DMS 273 treated with DMSO at 0.1 percent for 48 hours (cell line): ENCODE data around the gene CD177.
"Not testable (repeated sequence)": the region's sequence is repeated elsewhere in the genome, so short reads cannot be mapped to it uniquely, and the experiment has no call there.

Source experiments
- DNase-seq: peaks from one replicate; lab custom pipeline; 2025; lab: John Stamatoyannopoulos, UW

CD177 gene

DNA sequence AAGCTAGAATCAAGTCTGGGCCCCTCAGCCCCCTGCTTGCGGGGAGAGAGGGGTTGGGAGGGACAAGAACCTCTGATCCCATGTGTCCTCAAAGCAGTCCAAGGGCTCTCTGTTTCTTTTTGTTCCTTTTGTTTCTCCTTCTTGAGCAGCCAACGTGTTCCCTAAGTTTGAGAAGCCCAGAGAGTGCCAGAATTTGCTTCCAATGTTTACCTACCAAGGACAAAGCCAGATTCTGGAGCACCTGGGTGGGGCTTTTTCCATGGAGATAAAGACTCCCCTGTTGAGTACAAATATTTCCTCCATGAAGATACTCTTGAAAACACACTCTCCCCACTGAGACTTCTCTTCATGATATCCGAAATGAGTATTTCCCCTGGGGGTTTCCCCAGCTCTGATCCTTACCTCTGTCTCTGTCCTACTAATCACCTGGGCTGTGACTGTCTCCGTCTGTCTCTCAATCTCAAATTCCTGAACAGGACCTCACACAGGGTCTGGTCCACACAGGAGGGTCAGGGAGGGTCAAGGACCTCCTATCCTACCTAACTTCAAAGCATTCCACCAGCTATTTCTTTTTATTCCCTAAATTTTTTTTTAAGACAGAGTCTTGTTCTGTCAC lies 27.4 kb downstream of the CD177 start:
- DNase-seq = no peak

DNA sequence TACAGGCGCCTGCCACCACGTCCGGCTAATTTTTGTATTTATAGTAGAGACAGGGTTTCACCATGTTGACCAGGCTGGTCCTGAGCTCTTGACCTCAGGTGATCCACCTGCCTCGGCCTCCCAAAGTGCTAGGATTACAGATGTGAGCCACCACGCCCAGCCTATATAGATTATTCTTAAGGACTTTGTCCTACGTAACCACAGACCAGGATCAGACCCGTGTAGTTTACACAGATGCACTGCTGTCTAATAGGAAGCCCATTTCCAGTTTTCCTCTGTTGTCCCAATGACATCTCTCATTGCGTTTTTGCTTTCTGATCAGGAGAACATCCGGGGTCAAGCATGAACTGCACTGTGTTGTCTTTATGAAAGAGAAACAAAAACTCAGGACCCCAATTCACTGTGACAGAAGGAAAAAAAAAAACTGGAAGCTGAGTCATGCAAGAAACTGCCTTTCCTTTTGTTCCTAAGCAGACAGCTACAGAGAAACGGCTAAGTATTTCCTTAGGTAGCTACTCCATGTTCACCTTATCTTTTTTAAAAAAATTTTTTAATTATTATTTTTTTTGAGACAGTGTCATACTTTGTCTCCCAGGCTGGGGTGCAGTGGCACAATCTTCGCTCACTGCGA lies 29.2 kb downstream of the CD177 start:
- DNase-seq = not testable (repeated sequence)

DNA sequence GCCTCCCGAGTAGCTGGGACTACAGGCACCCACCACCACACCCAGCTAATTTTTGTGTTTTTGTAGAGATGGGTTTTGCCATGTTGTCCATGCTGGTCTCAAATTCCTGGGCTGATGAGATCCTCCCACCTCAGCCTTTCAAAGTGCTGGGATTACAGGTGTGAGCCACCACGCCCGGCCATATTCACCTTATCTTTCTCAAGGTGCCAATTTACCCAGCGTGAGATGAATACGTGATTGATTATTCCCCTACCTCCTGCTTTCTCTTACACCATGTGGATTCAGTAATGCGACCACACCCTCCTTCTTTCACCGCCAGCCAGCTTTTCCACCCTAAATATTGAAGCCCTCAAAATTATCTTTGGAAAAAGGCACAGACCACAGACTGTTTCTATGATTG lies 29.8 kb downstream of the CD177 start:
- not testable (repeated sequence) for DNase-seq

DNA sequence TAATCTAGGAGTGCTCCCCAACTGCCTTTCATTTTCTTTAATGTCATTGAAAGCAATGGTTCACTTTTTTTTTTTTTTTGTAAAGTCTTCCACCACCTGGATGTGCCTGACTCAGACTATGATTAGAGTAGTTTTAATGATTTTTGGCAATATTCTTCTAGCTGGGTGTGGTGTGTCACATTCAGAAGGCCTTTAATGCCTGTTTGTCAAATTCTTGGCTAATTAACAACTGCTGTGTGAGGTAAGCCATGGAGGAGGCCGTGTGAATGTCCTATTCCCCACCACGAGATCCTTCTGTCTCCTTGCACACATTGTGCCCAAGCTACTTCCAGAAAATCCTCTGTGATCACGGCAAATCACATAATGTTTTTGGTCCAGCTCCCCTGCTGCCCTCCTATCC lies 30.3 kb downstream of the CD177 start:
- not testable (repeated sequence) for DNase-seq

DNA sequence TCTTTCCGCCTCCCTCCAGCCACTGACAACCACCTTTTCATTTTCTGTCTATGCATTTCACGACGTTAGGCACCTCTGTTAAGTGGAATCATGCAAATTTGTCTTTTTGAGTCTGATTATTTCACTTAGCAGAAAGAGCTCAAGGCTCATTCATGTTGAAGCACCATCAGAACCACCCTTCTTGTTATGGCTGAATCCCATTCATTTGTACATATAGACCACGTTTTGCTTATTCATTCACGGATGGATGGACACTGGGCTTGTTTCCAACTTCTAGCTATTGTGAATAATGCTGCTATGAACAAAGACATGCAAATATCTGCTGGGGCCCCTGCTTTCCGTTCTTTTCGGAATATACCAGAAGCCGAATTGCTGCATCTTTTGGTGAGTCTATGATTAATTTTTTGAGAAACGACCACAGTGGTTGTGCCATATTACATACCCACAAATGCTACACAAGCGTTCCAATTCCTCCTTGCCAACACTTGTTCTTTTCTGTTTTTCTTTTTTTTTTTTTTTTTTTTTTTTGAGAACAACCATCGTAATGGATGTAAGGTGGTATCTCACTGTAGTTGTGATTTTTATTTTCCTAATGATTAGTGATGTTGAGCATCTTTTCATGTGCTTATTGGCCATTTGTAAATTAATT lies 37.5 kb downstream of the CD177 start:
- not testable (repeated sequence) for DNase-seq

DNA sequence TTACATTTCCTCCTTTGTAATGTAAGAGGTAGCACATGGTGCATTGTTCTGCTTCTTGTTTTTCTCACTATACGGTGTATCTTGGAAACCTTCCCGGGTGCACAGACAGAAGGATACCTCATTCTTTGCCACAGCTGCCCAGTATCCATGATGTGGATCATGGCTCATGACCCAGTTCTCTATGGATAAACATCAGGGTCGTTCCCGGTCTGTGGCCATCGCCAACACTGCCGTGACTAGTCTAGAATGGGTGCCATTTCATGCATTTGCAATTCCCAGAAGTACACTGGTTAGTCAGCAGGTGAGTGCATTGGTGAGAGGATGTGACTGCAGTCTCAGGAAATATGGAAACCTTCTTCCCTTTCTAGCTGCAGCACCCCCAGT lies 38.1 kb downstream of the CD177 start:
- not testable (repeated sequence) for DNase-seq

DNA sequence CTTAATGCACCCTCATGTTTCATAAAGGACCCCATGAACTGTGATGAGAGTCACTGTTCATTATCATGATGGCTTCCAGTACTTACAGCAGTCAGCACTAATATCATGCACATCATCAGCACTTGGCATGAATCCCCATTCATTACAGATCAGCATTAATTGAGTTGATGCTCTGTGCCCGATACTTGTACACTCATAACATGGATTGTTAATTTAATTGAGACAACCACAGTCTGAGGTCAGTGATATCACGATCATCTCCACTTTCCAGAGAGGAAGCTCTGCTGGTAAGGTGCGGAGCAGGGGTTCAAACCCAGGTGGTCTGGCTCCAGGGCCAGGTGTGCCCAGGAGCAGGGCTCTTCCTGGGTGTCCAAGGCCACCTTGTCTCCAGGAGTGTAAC lies 40.0 kb downstream of the CD177 start:
- not testable (repeated sequence) for DNase-seq

DNA sequence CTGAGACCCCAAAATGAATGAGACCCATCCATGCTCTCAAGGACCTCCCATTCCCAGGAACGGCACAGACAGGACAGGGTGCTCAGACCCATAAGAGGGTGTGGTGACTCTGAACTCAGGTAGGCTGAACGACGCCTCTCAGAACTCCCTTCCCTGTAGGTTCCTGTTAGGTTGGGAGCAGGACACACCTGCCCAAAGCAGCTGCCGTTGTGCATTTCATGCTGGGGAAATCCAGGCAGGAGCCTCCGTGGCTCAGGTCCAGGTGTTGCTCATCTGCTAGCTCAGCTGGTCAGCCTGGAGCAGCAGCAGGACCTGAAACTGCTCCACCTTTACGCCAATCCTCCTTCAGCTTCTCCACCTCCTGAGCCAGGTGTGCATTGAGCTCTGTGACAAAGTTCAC lies 42.1 kb downstream of the CD177 start:
- DNase-seq = no peak

DNA sequence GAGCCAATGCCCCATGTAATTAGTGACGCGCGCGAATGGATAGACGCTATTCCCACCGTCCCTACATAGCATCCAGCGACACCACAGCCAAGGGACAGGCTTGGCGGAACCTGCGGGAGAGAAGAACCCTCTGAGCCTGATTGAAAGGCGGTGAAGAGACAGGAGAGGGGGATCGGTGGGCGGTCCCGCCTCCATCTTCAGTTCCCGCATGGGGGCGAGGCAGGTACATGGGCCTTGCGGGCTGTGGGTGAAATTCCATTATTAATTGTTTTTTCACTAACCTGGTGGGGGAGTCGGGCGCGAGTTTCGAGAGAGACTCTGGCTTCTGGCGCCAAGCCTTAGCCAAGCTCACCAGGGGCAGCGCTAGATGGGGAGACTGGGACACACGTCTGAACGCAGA lies 52.8 kb downstream of the CD177 start:
- DNase-seq = no peak

DNA sequence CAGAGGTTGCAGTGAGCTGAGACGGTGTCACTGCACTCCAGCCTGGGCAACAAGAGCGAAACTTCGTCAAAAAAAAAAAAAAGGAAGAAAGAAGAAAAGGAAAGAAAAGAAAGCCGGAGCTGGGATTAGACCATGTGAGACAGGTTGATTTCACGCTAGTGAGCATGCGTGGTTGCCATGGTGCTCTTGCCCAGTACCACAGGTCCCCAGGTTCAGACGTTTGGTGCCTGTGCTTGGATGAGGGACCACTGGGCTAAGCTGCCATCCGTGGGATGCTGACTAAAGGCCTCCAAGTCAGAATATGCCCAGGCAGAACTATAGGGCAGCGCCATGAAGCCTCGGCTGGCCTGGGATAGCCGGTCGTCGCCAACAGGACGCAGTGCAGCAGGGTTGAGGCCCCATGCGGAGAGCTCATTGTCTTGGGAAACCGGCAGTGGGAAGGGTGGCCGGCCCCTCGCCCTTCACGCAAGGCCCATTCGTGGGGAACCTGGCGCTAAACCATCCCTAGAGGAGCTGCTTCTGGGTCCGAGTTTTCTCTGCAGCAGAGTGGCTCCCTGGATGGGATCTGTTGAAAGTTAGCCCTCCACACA lies 54.0 kb downstream of the CD177 start:
- DNase-seq = no peak

DNA sequence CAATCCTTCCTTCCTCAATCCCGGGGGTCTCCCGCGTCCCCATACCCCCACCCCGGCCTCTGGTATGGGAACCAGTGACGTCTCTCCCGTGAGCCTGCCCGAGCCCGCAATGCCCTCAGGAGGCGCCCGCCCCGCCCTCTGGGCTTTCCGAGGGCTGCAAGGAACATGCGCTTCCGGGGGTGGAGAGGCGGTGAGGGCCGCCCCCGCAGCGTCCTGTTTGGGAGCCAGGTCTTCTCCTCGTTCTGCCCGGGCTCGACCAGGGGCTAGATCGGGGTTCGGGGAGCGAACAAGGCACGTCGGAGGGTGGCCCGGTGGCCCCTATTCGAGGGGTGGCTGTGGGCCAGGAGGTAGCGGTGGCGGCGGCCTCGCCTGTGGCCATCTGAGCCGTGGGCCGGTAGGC lies 54.6 kb downstream of the CD177 start:
- DNase-seq = no peak

DNA sequence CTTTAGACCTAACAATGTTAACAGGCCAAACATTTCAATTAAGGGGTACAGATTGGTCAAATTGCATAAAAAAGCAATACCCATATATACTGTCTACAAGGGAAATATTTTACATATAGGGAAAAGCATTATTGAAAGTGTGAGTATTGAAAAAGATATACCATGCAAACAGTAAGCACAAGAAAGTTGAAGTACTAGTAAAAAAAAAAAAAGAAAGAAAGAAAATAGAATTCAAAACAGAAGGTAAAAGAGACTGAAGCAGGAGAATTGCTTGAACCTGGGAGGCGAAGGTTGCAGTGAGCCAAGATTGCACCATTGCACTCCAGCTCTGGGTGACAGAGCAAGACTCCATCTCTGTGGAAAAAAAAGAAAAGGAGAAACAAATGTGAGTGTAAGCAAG lies 55.9 kb downstream of the CD177 start:
- DNase-seq = no peak

DNA sequence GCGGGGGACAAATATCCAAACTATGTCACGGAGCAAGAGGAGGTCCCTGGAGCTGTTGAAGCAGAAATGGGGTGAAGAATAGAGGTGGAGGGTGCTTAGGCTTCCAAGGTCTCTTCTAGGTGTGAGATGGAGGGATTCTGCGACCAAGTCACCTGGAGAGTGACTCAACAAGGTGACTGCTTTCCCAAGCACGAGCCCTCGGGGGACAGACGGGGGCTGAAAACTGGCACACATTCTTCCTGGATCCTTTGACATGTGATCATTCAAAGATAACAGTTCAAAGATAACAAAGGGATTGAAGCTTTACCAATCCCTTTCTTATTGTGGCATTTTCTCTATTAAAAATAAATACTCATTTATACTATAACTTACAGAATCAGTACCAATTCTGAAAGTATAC lies 59.0 kb downstream of the CD177 start:
- DNase-seq = no peak
